Right lobe of liver (tissue), 6 donors: Measurements from ENCODE around the gene SPEM3. TPM values are rescaled to one million over a fixed set of nuclear protein-coding genes. Genes with fewer than 3 reads are reported as not detected.
A peak's percentile ranks its signal among the peaks of the same experiment; 100 is the strongest.

Source experiments
- ATAC-seq, 4 donors: fragments of 200-7000 bp; cut with Tn5 transposase; one replicate each; pipeline ENCODE4 v1.9.1; 2020; ENCODE audit warnings: mild to moderate bottlenecking in 4 of 4, moderate library complexity in 4 of 4
- DNase-seq, 3 donors: peaks; one replicate each; pipeline ENCODE4 v3.0.0-alpha.2; 2020
- H3K27ac ChIP-seq, 3 donors: fragments of 200-600 bp; one replicate each; pipeline ENCODE4 v1.8.0; 2022
- H3K27me3 ChIP-seq, 2 donors: fragments of 200-600 bp; one replicate each; pipeline ENCODE4 v1.8.0; 2022
- H3K36me3 ChIP-seq, 4 donors: fragments of 200-600 bp; sonication (generic) in 1 of 4; one replicate each; pipeline versions ENCODE4 v1.5.1 to v1.8.0; 2017 to 2022; ENCODE audit warnings: control low read depth in 1 of 4
- H3K4me1 ChIP-seq, 4 donors: fragments of 200-600 bp; sonication (generic) in 1 of 4; one replicate each; pipeline versions ENCODE4 v1.5.1 to v1.8.0; 2017 to 2022; ENCODE audit warnings: control low read depth in 1 of 4
- H3K4me3 ChIP-seq, 3 donors: fragments of 200-600 bp; one replicate each; pipeline ENCODE4 v1.8.0; 2022
- H3K9me3 ChIP-seq, 4 donors: fragments of 200-600 bp; sonication (generic) in 1 of 4; one replicate each; pipeline versions ENCODE4 v1.5.1 to v1.8.0; 2017 to 2022; ENCODE audit warnings: control low read depth in 1 of 4
- POLR2A ChIP-seq: fragments of 450-650 bp; IDR thresholded peaks from one replicate; pipeline ENCODE4 v1.6.1; 2017; ENCODE audit warnings: antibody characterized with exemption, mild to moderate bottlenecking
- WGBS: methylation state at CpG from one replicate; pipeline ENCODE4 v1.1.6; 2018; ENCODE audit warnings: low coverage, low lambda C conversion rate; ENCODE audit not compliant: insufficient coverage; ENCODE audit errors: missing lambda C conversion rate; 5-methylcytosine and 5-hydroxymethylcytosine counted together
- intact Hi-C, 2 donors: fragments of 100-400 bp; cut with DNase I; formaldehyde crosslinking; loops; one replicate each; pipeline versions ENCODE4 v1.11.2 to v1.14.1; 2022
- total RNA-seq, 6 experiments: library from RNA; depleted of rRNA in 2 of 6; stranded (reverse); fragments of >200 nt in 2 of 6; fragmentation: NEBNext Ultra II Directional in 3 of 6; extraction: Animal tissue kit (Norgen Biotek cat#: 25700) in 3 of 6; gene quantifications; one replicate each; pipeline versions ENCODE4 v1.1.0 to v1.2.4, GENCODE V29; 2016 to 2023
- TF ChIP-seq, protein P1 (sequence below), 4 donors: fragments of 200-600 bp in 3 of 4; fragments of 450-650 bp in 1 of 4; IDR thresholded peaks; one replicate each; pipeline versions ENCODE4 v1.5.1 to v1.8.0; 2016 to 2022; ENCODE audit warnings: antibody characterized with exemption in 4 of 4, mild to moderate bottlenecking in 2 of 4
- donor health status: DM: no; HTN: yes; CAD: no.
- donor health status: DM: no; HTN: no; CAD: no.
- donor health status: DM: no; HTN: no; CAD: no.
- donor health status: DM: no; HTN: yes; CAD: no.
- donor health status: DM: no; HTN: yes; CAD: no.

The SPEM3 gene
- total RNA-seq, 6 experiments from 2014 or later, result not detected

DNA sequence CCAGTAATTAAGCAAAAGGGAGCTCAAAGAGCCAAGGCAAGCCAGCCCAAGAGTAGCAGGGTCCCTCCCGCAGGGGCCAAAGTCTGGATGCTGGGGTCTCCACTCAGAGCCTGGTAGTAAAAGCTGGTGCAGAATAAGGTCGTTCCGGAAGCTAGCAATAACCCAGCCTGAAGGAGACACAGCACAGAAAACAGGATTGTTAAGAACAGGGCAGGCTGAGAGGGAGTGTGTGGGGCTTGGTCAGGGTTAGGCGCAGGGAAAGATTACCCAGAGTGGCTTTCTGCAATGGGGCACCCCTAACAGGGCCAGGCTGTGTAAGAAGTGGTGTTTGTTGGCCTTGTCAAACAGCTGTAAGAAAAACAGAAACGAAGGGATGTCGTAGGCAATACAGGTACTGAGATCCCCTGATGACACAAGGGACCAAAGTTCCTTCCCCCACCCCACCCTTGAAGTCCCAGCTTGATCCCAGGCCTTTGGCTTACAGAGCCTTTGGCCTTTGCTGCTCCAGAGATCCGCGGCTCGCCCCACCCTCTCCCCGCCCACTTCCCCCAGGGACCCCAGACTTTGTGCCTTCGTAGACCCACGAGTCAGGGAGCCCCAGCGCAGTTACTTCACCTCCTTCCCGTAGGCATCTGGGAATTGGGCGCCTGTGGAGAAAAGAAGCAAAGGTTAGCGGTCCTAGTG, 25.5 kb upstream of the SPEM3 start:
- intact Hi-C loops, result no loop called here
- H3K27ac ChIP-seq, result peak overlapping the region; percentile 86 to 87 (median 87)
- peak; percentile 59 to 83 (median 80) for DNase-seq
- WGBS, result 15% methylated on average over 10 of the region's 16 CpGs
- peak overlapping the region; percentile 63 to 81 (median 74) for H3K4me3 ChIP-seq
- TF ChIP-seq, protein P1, sequence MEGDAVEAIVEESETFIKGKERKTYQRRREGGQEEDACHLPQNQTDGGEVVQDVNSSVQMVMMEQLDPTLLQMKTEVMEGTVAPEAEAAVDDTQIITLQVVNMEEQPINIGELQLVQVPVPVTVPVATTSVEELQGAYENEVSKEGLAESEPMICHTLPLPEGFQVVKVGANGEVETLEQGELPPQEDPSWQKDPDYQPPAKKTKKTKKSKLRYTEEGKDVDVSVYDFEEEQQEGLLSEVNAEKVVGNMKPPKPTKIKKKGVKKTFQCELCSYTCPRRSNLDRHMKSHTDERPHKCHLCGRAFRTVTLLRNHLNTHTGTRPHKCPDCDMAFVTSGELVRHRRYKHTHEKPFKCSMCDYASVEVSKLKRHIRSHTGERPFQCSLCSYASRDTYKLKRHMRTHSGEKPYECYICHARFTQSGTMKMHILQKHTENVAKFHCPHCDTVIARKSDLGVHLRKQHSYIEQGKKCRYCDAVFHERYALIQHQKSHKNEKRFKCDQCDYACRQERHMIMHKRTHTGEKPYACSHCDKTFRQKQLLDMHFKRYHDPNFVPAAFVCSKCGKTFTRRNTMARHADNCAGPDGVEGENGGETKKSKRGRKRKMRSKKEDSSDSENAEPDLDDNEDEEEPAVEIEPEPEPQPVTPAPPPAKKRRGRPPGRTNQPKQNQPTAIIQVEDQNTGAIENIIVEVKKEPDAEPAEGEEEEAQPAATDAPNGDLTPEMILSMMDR (IDR thresholded peaks at IDR 0.05), result no peak
- no peak for TF ChIP-seq POLR2A
- peak; percentile 33 to 48 (median 38) for ATAC-seq
- no peaks in the 10 kb centered on the region for H3K36me3 ChIP-seq
- H3K9me3 ChIP-seq, result no peaks in the 10 kb centered on the region
- H3K4me1 ChIP-seq, result peaks cover 0 to 10% (median 3%) of the 10 kb centered on the region in 4 donors
- H3K27me3 ChIP-seq, result no peaks in the 10 kb centered on the region

DNA sequence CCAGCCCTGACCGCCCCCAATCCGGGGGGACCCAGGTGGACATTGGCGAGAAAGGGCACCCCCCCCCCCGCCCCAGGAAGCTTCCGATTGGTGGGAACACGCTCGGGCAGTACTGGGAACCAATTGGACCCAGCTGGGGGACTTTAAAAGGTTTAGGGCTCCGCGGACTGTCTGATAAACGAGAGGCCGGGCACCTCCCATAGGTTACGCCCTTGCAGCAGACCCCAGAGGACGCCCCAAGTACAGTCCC, 25.0 kb upstream of the SPEM3 start:
- no peaks in the 10 kb centered on the region for H3K36me3 ChIP-seq
- ATAC-seq (peak; percentile 47 to 65 (median 60)), DNase-seq (no peak)
- no peaks in the 10 kb centered on the region for H3K27me3 ChIP-seq
- H3K4me3 ChIP-seq, result peak overlapping the region; percentile 63 to 81 (median 74)
- TF ChIP-seq, protein P1 (IDR thresholded peaks at IDR 0.05), result no peak
- TF ChIP-seq POLR2A, result no peak
- intact Hi-C loops, result no loop called here
- H3K9me3 ChIP-seq, result no peaks in the 10 kb centered on the region
- H3K27ac ChIP-seq, result peak overlapping the region; percentile 86 to 87 (median 87)
- 2% methylated on average over 13 of the region's 13 CpGs for whole genome bisulfite sequencing
- H3K4me1 ChIP-seq, result peaks cover 0 to 10% (median 3%) of the 10 kb centered on the region in 4 donors

DNA sequence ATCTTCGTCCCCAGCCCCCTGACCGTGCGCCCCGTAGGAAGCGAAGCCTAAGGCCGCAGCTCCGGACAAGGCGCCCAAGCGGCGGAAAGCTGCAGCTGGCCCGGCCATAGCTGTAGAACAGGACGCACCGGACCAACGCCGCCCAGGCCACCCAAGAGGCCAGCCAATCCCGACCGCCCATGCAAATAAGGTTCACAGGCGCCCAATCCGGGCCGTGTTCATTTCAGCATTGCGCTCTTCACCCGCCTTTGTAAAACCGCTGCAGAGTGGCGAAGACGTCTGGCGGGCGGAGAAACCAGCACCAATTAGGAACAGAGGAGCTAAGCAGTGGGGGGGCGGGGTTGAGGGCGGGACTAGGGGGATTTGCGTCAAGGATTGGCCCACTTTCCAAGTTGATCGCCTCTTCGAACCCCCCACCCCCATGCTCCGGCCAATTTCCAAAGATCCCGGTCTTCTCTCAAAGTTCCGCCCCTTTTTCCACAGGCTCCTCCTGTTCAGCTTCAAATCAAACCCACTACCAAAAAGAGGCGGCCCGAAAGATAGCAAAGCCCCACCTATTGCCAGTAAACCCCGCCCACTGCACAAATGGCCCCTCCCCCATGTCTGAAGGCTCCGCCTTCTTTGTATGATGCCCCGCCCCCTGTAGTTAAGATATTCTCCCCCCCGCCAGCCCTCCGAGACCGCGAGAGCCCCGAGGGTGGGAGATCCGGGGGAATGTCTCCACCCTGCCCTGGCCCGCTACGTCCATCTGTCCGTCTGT, 24.5 kb upstream of the SPEM3 start, which contains the start of gene TMEM256:
Gene TMEM256, minus strand, starts transcription at position 121 of the 760 bp plus-strand sequence. Its CDS starts 13 bp downstream, at position 108.
- Histone ChIP-seq H3K4me3 (peak within 1 kb of the TSS; percentile 63 to 81 (median 74)), H3K27me3 (no peaks in the 10 kb centered on the region), H3K27ac (peak within 1 kb of the TSS; percentile 86 to 87 (median 87)), H3K9me3 (no peaks in the 10 kb centered on the region), H3K36me3 (no peaks in the 10 kb centered on the region), H3K4me1 (peaks cover 0 to 10% (median 3%) of the 10 kb centered on the region in 4 donors)
- intact Hi-C loops, result no loop called here
- ATAC-seq, result peak; percentile 86 to 94 (median 90)
- DNase-seq, result peak; percentile 98 to 99 (median 99)
- TF ChIP-seq, protein P1 (IDR thresholded peaks at IDR 0.05), result no peak
- TF ChIP-seq POLR2A, result peak; percentile 98
- under 1% methylated on average over 30 of the region's 49 CpGs for WGBS

DNA sequence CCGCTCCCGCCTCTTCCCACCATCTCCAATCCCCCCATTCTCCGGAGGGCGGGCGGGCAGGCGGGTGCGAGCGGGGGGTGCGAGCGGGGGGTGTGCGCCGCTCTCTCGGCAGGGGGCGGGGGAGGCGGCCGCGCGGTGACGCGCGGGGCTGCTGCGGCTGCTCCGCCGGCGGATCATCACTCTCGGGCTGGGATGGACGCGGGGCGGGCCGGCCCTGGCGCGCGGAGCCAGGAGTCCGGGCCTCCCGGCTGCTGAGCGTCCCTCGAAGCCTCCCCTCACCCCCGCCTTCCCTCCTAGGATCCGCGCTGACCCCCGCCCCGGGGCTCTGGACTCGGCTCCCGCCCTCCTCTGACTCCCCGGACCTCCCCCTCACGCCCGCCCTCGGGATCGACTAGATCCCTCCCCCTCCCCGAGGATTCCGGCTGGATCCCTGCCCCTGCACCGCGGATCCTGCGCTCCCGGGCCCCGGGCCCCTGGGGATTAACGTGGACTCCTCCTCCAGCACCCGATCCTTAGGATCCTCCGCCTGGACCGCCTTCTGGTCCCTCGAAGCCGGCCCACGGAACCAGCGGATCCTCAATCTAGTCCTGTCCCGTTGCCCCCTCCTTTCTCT, 23.8 kb upstream of the SPEM3 start:
- intact Hi-C loops, result no loop called here

More for the DNA sequence above, 23.8 kb upstream of the SPEM3 start:
- Histone ChIP-seq H3K9me3 (no peaks in the 10 kb centered on the region), H3K36me3 (no peaks in the 10 kb centered on the region), H3K27ac (peak overlapping the region in 1 of 3 donors; percentile 17), H3K4me3 (peak overlapping the region; percentile 45 to 81 (median 74)), H3K4me1 (peaks cover 0 to 10% (median 3%) of the 10 kb centered on the region in 4 donors), H3K27me3 (no peaks in the 10 kb centered on the region)
- ATAC-seq (peak; percentile 5 to 23 (median 15)), DNase-seq (peak; percentile 64 to 74 (median 72))
- WGBS, result 8% methylated on average over 10 of the region's 65 CpGs
- peak; percentile 41 for TF ChIP-seq POLR2A
- TF ChIP-seq, protein P1 (IDR thresholded peaks at IDR 0.05), result no peak
